ENCODE data around the gene KRT3. TPM values are rescaled to one million over a fixed set of nuclear protein-coding genes. Genes with fewer than 3 reads are reported as not detected.

The KRT3 gene
- total RNA-seq, 1 donor = not detected

DNA sequence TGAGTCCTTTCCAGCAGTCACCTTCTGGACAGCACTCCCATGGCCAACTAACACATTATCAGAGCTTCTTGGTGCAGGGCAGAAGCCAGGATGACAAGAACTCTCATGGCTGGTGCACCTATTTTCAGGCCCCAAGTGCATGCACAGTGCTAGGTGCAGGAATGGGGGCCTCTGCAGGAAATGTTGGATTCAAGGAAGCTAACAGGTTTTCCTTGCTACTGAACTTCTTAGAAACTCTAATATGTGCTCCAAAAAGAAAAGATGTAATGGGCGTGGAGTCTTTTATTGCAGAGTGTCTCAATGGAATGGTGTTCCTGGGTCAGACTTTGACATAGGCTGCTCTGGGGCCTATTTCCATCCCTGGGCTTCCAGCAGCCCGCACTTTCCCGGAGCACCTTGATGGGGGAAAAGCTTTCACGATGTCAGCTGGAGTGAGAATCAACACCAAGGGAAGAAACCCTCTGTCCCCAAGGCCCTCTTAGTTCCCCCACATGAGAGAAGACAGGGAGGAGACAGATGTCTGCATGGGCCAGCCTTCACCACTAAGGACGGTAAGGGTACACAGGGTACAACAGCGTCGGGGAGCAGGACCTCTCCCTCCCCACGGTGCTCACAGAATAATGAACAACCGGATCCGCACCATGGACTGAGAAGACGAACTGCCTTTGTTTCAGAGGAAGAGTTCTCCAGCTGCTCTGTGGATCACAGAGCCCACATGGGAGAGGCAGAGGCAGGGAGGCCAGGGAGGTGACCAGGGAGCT lies 6.9 kb downstream of the KRT3 start:
- DNase-seq (ENCODE audit: insufficient read length, low spot score, missing footprints) = no peak
- Histone ChIP-seq H3K27me3 (ENCODE audit: insufficient read depth, low read length) (peaks cover 57% of the 10 kb centered on the region), H3K4me3 (ENCODE audit: insufficient read depth, low read length) (no peak overlapping the region)

DNA sequence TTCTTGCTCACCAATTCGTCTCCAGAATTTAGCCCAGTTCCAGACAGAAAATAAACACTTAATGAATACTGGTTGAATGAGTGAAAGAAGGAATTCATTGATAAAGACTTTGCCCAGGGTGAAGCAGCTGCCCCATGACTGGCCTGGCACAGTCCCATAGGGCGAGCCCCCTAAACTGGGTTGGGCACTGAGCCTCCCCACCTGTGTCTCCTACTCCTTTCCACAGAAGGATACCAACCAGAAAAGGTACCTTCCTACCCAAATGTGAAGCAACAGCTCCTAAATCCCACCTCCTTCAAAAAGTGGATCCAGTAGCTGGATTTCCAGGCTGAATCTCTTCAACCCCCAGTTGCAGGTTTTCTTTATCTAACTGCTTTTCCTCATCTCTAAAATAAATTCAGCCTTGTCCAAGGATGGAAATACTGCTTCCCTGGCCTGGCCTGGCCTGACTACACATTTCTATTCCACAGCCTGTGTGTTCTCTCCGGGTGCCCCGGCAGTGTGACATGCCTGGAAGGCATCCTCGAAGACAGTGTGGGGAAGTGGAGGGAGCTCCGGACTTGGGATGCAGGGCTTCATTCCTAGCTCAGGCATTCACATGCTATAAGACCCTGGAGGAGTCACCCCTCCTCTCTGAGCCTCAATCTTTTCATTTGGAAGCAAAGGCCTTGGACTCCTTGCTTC lies 7.6 kb downstream of the KRT3 start:
- Histone ChIP-seq H3K4me1 (ENCODE audit: insufficient read depth, low read length) (no peaks in the 10 kb centered on the region), H2AFZ (ENCODE audit: low read length) (no peak overlapping the region), H3K27ac (ENCODE audit: low read depth, low read length) (no peak overlapping the region), H3K36me3 (ENCODE audit: insufficient read depth, low read length) (no peaks in the 10 kb centered on the region), H3K9me3 (ENCODE audit: low read depth, low read length) (no peaks in the 10 kb centered on the region), H3K4me3 (ENCODE audit: insufficient read depth, low read length) (no peak overlapping the region), H4K20me1 (ENCODE audit: insufficient read depth, low read length) (no peaks in the 10 kb centered on the region), H3K27me3 (ENCODE audit: insufficient read depth, low read length) (peaks cover 64% of the 10 kb centered on the region), H3K4me2 (ENCODE audit: insufficient read depth, low read length) (no peak overlapping the region), H3K79me2 (ENCODE audit: insufficient read depth, low read length) (no peaks in the 10 kb centered on the region)
- TF ChIP-seq, protein P1, sequence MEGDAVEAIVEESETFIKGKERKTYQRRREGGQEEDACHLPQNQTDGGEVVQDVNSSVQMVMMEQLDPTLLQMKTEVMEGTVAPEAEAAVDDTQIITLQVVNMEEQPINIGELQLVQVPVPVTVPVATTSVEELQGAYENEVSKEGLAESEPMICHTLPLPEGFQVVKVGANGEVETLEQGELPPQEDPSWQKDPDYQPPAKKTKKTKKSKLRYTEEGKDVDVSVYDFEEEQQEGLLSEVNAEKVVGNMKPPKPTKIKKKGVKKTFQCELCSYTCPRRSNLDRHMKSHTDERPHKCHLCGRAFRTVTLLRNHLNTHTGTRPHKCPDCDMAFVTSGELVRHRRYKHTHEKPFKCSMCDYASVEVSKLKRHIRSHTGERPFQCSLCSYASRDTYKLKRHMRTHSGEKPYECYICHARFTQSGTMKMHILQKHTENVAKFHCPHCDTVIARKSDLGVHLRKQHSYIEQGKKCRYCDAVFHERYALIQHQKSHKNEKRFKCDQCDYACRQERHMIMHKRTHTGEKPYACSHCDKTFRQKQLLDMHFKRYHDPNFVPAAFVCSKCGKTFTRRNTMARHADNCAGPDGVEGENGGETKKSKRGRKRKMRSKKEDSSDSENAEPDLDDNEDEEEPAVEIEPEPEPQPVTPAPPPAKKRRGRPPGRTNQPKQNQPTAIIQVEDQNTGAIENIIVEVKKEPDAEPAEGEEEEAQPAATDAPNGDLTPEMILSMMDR (IDR thresholded peaks at IDR 0.05; ENCODE audit: extremely low read depth, low read depth, low read length) = no peak
- no peak for DNase-seq (ENCODE audit: insufficient read length, low spot score, missing footprints)

More for the DNA sequence above, 6.9 kb downstream of the KRT3 start:
- Histone ChIP-seq H4K20me1 (ENCODE audit: insufficient read depth, low read length) (no peaks in the 10 kb centered on the region), H3K36me3 (ENCODE audit: insufficient read depth, low read length) (no peaks in the 10 kb centered on the region), H3K79me2 (ENCODE audit: insufficient read depth, low read length) (no peaks in the 10 kb centered on the region), H3K4me1 (ENCODE audit: insufficient read depth, low read length) (no peaks in the 10 kb centered on the region), H3K4me2 (ENCODE audit: insufficient read depth, low read length) (no peak overlapping the region), H2AFZ (ENCODE audit: low read length) (no peak overlapping the region), H3K27ac (ENCODE audit: low read depth, low read length) (no peak overlapping the region), H3K9me3 (ENCODE audit: low read depth, low read length) (no peaks in the 10 kb centered on the region)
- TF ChIP-seq, protein P1 (IDR thresholded peaks at IDR 0.05; ENCODE audit: extremely low read depth, low read depth, low read length) = no peak

DNA sequence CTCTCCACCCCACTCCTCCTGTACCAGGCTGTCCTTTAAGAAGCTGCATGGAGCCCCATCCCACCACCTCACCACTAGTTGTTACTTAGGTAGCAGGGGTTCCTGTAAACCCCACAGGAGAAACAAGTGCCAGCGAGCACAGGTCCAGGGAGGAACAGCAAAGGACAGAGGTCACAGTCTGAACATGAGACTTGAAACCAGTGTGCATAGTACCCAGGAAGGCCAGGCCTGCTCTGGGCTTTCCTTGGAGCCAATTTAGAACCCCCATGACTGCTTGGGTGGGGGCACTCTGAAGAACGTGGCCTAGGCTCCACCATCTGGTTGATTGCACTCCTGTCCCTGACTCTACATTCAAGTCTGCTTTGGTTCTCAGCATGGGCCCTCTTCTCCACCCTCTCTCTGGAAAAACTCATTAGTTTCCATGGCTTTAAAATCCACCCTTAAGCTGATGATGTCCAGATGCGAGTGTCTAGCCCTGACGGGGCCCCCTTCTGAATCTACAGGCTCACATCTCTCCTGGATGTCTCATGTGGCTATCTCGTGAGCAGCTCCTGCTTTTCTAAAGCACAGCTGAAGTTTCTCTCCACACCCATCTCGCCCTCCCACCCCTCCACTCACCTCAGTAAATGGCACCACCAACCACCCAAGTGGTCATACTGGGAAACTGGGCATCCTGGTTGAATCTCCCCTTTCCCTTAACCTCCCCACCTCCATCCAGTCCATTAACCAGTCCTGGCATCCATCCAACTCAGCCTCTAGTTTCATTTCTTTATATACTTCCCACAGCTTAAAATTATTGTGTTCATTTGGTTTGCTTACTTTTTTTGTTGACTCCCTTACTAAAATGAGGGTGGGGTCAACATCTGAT lies 8.4 kb downstream of the KRT3 start:
- H3K4me3 ChIP-seq (ENCODE audit: insufficient read depth, low read length) = no peak overlapping the region
- peaks cover 62% of the 10 kb centered on the region for H3K27me3 ChIP-seq (ENCODE audit: insufficient read depth, low read length)
- no peaks in the 10 kb centered on the region for H3K4me1 ChIP-seq (ENCODE audit: insufficient read depth, low read length)
- H2AFZ ChIP-seq (ENCODE audit: low read length) = no peak overlapping the region
- no peaks in the 10 kb centered on the region for H3K9me3 ChIP-seq (ENCODE audit: low read depth, low read length)
- no peak overlapping the region for H3K4me2 ChIP-seq (ENCODE audit: insufficient read depth, low read length)
- H3K36me3 ChIP-seq (ENCODE audit: insufficient read depth, low read length) = no peaks in the 10 kb centered on the region
- TF ChIP-seq, protein P1 (IDR thresholded peaks at IDR 0.05; ENCODE audit: extremely low read depth, low read depth, low read length) = no peak
- no peak overlapping the region for H3K27ac ChIP-seq (ENCODE audit: low read depth, low read length)
- DNase-seq (ENCODE audit: insufficient read length, low spot score, missing footprints) = no peak
- H3K79me2 ChIP-seq (ENCODE audit: insufficient read depth, low read length) = no peaks in the 10 kb centered on the region
- no peaks in the 10 kb centered on the region for H4K20me1 ChIP-seq (ENCODE audit: insufficient read depth, low read length)

Data from osteoblast (primary cell).